ENCODE measurements around the gene BHMT. TPM values are rescaled to one million over a fixed set of nuclear protein-coding genes. Genes with fewer than 3 reads are reported as not detected.

The BHMT gene
- total RNA-seq, 1 donor from 2014 or later = 0.34 TPM

GRCh38 chr5:79075646-79076426, 35.8 kb upstream of the BHMT start:
- H3K36me3 Mint-ChIP-seq = no peaks in the 10 kb centered on the region
- peaks cover 8% of the 10 kb centered on the region for H3K9me3 Mint-ChIP-seq
- DNase-seq (ENCODE audit: extremely low spot score, unreplicated experiment) = no peak
- H3K4me3 Mint-ChIP-seq = no peak overlapping the region
- H3K27ac Mint-ChIP-seq = no peak overlapping the region
- H3K27me3 Mint-ChIP-seq = peaks cover 7% of the 10 kb centered on the region
- peaks cover 5% of the 10 kb centered on the region for H3K4me1 Mint-ChIP-seq (ENCODE audit: unreplicated experiment)
- no peak for TF ChIP-seq CTCF (conservative IDR thresholded peaks at IDR 0.05)

GRCh38 chr5:79076819-79077218, 34.8 kb upstream of the BHMT start:
- Mint-ChIP-seq H3K27ac (no peak overlapping the region), H3K36me3 (no peaks in the 10 kb centered on the region), H3K27me3 (peaks cover 7% of the 10 kb centered on the region), H3K9me3 (peaks cover 8% of the 10 kb centered on the region), H3K4me1 (ENCODE audit: unreplicated experiment) (peaks cover 5% of the 10 kb centered on the region), H3K4me3 (no peak overlapping the region)
- no peak for DNase-seq (ENCODE audit: extremely low spot score, unreplicated experiment)
- no peak for TF ChIP-seq CTCF (conservative IDR thresholded peaks at IDR 0.05)

- H3K9me3 Mint-ChIP-seq = peaks cover 4% of the 10 kb centered on the region
- peaks cover 5% of the 10 kb centered on the region for H3K4me1 Mint-ChIP-seq (ENCODE audit: unreplicated experiment)
- no peaks in the 10 kb centered on the region for H3K36me3 Mint-ChIP-seq
- TF ChIP-seq CTCF (conservative IDR thresholded peaks at IDR 0.05) = no peak
- no peak for DNase-seq (ENCODE audit: extremely low spot score, unreplicated experiment)
- H3K27me3 Mint-ChIP-seq = peaks cover 4% of the 10 kb centered on the region
- no peak overlapping the region for H3K27ac Mint-ChIP-seq
- no peak overlapping the region for H3K4me3 Mint-ChIP-seq
Measured at GRCh38 chr5:79077680-79078365, 33.8 kb upstream of the BHMT start.

GRCh38 chr5:79080804-79081203, 30.8 kb upstream of the BHMT start:
- no peak for TF ChIP-seq CTCF (conservative IDR thresholded peaks at IDR 0.05)
- no peak for DNase-seq (ENCODE audit: extremely low spot score, unreplicated experiment)
- H3K27me3 Mint-ChIP-seq = peaks cover 4% of the 10 kb centered on the region
- no peaks in the 10 kb centered on the region for H3K36me3 Mint-ChIP-seq
- no peak overlapping the region for H3K4me3 Mint-ChIP-seq
- no peaks in the 10 kb centered on the region for H3K9me3 Mint-ChIP-seq
- H3K4me1 Mint-ChIP-seq (ENCODE audit: unreplicated experiment) = peaks cover 5% of the 10 kb centered on the region
- no peak overlapping the region for H3K27ac Mint-ChIP-seq

- no peak overlapping the region for H3K27ac Mint-ChIP-seq
Measured at GRCh38 chr5:79081779-79082178, 29.8 kb upstream of the BHMT start.

More at GRCh38 chr5:79081779-79082178, 29.8 kb upstream of the BHMT start:
- H3K27me3 Mint-ChIP-seq = peaks cover 4% of the 10 kb centered on the region
- no peaks in the 10 kb centered on the region for H3K9me3 Mint-ChIP-seq
- no peak for TF ChIP-seq CTCF (conservative IDR thresholded peaks at IDR 0.05)
- H3K36me3 Mint-ChIP-seq = no peaks in the 10 kb centered on the region
- H3K4me3 Mint-ChIP-seq = no peak overlapping the region
- DNase-seq (ENCODE audit: extremely low spot score, unreplicated experiment) = no peak
- peaks cover 2% of the 10 kb centered on the region for H3K4me1 Mint-ChIP-seq (ENCODE audit: unreplicated experiment)

Measured in type B pancreatic cell (in vitro differentiated cells).